NCI-H2107 treated with DMSO at 0.1 percent for 48 hours (cell line): ENCODE results near the gene MTHFD2L.
A peak's percentile ranks its signal among the peaks of the same experiment; 100 is the strongest.
"Not testable (repeated sequence)": the region's sequence is repeated elsewhere in the genome, so short reads cannot be mapped to it uniquely, and the experiment has no call there.

ENCODE experiments used
- DNase-seq: peaks from one replicate; lab custom pipeline; 2025; ENCODE audit not compliant: unreplicated experiment; lab: John Stamatoyannopoulos, UW

The MTHFD2L gene

DNA sequence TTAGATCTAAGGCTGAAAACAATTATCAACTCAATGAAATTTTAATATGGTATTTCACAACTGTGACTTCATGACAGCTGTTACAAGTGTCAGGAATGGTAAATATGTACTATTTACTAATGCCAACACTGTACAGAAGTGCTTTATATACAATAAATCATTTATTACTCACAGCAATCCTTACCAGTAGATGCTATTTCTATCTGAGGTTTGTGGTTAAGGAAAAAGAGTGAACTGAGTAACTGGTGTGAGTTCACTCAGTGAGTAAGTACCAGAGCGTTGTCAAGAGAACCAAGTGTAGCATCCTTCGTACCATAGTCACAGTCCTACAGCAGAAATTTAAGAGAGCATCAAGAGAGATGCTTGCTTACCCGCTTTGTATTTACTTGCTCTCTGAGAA, 23.3 kb downstream of the MTHFD2L start:
- no peak for DNase-seq

DNA sequence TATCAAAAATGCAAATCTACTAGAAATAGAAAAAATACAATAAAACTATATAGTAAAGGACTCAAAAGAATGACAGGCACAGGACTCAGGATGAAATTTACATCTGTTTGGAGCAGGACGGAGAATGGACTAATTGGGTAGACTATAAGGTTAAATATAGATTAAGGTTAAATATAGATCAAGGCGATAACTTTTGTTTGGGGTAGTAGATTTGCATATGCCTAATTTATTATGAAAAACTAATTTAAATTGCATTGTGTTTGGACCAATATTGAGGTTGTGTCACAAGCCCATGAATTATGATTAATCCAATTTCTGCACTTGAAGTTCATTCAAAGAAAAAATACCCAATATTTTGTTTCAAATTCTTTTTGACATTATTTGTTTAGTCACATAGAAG, 31.0 kb downstream of the MTHFD2L start:
- DNase-seq = no peak

DNA sequence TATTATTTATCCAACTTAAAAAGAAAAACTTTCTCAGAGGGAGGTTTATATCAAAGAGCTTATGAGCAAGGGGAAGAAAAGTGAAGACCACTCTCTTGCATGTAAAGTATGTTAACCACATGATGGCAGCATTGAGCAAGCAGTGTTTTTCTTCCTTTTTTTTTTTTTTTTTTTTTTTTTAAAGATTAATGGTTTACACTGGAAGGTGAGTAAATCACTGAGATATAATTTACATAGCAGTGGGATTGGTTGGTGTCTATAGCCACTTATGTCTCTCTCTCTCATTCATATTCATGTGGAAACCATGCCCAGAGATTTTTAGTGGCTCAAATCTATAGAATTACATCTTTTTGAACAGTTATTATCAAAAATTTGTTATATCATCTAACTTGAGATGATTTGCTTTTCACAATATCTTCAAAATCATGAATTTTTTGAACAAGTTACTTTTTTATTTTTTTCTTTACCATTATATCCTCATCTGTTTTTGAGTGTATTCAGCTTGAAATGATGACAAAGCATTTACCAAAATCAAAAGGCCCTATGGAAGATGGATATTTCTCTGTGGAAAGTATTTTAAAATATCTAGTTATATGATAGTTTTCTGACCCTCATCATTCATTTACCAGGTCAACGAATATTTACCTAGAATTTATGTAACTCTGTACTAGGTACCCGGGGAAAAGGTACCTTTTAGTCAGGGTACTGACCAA, 31.6 kb downstream of the MTHFD2L start:
- peak; percentile 7 for DNase-seq

DNA sequence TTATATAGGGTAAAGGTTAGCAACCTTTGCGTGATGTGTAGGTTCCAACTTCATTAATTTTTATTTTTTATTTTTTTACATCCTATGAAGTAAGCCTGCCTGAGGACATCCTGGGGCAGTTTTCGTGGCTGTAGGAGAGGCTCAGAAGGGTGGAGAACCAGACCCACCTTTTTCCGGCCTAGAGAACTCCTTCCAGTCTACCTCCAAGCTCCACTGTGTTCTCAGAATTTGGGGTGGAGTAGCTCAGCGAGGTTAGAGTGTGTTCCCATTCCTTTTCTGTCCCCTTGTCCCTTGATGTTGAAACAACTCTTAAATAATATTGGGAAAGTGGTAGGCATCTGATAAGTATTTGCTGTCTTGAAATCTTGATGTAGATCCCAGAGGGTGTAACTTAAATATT, 32.4 kb downstream of the MTHFD2L start:
- DNase-seq = no peak

DNA sequence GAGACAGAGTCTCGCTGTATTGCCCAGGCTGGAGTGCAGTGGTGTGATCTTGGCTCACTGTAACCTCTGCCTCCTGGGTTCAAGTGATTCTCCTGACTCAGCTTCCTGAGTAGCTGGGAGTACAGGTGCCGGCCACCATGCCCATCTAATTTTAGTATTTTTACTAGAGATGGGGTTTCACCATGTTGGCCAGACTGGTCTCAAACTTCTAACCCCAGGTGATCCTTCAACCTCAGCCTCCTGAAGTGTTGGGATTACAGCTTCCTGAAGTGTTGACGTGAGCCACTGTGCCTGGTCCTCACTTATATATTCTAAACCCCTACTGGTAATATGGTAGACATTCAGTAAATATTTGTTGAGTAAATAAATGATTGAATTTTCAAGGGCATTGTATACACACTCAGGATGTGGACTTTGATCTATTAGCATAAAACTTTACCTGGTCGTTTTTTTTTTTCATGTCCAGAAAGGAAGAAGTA, 33.0 kb downstream of the MTHFD2L start:
- no peak for DNase-seq

DNA sequence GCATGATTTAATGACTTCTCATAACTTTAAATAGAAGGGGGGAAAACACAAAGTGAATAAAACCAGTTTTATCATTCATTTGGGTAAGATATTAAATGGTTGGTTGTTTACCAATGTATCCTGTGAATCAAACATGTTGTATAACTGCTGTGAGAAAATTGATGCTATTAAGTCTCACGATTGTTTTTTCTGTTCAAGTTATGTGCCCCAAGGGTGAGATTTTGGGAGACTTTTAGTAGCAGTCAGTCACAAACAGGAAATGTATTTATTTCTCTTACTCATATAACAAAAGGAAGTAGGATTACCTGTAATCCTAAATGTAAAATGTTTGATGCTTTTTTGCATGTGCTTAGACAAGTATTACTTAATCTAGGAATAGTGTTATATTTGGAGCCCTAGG, 39.2 kb downstream of the MTHFD2L start:
- DNase-seq = no peak

DNA sequence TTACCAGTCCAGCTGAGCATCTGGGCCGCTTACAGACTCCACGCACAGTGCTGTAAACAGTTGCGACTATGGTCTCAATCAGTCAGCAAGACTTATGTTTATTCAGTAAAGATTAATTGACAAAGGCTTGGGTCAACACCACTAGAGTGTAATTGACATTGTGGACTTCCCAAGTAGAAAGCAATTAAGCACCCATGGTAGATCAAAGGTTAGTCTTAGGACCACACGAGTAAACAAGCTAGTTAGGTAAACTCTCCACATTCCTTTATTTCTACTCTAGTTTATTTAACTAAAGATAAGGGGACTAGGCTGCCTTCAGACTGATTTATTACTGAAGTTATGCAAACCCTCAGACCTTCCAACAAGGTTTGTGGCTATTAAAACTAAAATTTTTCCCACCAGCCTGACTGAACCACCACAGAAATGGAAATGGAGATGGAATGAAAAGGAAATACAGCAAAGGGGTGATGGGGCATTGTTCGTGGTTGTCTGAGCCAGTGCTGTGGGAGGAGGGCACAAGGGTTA, 44.2 kb downstream of the MTHFD2L start:
- DNase-seq = no peak

DNA sequence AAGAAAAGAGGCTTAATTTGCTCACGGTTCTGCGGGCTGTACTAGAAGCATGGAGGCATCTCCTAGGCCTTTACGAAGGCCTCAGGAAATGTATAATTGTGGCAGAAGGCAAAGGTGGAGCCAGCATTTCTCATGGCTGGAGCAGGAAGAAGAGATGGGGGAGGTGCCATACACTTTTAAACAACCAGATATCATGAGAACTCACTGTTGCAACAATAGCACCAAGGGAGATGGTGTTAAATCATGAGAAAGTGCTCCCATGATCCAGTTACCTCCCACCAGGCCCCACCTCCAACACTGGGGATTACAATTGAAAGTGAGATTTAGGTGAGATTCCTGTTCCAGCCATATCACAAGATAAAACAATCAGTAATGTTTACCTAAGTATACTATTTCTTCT, 45.5 kb downstream of the MTHFD2L start:
- DNase-seq = no peak

DNA sequence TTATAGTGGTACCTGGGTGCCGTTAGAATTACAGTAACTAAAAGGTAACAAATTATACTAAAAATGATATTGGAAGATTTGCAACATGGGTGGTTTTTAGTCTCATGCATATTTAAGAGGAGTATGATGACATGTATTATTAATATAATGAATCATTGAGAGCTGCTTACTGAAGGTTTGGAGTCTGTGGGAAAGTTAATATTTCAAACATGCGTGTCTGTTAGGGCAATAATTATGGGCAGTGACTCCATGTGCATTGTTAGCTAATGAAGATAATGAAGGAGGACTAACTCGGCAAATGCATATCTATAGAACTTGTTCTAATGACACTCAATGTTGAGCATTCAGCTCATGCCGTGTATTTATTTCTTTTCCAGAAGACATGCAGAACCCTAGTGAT, 47.1 kb downstream of the MTHFD2L start:
- no peak for DNase-seq

DNA sequence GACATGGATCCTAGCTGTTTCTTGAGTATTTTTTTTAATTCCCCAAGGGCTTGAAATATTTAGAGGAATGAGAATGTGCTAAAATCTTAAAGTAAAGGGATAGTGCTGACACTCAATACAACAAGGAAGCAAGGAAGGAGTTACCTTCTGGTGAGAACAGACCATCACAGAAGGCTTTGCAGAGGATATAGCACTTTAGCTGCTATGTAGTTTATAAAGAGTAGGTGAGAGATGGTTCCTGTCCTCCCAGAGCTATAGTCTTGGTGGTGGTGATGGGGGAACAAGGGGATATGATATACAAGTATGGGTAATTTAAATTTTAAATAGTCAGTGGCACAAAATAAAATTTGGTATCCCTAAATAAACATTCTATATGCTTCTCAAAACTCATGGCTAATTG, 47.6 kb downstream of the MTHFD2L start:
- no peak for DNase-seq

DNA sequence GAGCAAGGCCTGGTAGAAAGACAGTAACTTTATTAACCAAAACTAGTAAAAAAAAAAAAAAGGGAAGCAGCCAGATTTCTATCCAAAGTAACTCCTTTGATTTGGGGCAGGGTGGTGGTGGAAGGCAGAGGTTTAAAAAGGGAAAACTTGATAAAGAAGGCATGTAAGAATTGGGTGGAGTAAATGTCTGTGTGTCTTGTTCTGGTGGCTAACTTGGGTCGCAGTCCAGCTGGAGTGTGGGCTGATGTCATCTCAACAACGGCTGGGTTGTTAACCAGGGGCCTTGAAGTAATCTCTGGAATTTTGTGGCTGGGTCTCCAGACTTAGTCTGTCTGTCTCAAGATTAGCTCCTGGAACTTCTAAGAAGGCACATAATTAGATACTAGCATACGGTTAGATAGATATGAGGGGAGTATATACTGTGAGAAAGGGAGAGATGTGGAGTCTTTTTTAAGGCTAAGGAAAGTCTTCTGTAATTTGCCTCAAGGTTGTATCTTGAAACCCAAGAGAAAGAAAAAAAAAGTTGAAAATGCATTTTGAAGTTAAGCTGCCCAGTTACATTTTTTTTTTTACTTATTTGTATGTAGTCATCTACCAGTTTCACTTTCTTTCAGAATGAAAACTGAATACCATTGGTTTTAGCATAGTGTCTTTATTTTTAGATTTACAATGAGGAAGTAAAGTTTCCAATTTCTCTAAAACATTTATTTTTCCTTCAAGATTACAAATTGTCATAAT, 48.3 kb downstream of the MTHFD2L start:
- DNase-seq = no peak

DNA sequence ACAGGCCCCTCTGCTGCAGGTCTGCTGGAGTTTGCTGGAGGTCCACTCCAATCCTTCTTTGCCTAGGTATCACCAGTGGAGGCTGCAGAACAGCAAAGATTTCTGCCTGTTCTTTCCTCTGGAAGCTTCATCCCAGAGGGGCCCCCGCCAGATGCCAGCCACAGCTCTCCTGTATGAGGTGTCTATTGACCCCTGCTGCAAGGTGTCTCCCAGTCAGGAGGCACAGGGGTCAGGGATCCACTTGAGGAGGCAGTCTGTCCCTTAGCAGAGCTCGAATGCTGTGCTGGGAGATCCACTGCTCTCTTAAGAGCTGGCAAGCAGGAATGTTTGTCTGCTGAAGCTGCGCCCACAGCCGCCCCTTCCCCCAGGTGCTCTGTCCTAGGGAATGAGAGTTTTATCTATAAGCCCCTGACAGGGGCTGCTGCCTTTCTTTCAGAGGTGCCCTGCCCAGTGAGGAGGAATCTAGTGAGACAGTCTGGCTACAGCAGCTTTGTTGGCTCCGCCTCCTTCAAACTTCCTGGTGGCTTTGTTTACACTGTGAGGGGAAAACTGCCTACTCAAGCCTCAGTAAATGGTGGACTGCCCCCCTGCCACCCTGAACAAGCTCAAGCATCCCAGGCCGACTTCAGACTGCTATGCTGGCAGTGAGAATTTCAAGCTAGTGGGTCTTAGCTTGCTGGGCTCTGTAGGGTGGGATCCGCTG, 56.7 kb downstream of the MTHFD2L start:
- not testable (repeated sequence) for DNase-seq

DNA sequence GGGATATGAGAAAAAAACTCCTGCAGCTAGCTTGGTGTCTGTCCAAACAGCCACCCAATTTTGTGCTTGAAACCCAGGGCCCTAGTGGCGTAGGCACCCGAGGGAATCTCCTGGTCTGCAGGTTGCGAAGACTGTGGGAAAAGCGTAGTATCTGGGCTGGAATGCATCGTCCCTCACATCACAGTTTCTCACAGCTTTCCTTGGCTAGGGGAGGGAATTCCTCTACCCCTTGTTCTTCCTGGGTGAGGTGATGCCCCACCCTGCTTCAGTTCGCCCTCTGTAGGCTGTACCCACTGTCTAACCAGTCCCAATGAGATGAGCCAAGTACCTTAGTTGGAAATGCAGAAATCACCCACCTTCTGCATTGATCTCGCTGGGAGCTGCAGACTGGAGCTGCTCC, 57.3 kb downstream of the MTHFD2L start:
- DNase-seq = not testable (repeated sequence)

DNA sequence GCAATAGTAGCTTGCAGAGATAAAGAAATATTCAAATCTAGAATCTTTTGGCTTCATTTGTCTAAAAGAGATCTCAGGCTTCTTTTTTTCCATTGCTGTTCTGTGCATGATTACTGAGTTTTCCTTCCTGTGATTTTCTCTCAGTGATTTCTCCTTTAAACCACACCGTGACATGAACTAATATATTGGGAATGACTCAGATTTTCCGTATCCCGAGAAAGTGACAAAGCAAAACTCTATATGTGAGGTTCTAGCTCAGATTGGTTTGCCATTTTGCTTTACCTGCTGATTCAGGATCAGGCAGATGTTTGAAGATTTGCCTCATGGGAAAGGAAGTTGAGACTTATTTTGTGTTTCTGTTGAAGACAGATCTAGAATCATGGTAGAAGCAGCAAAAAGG, 59.4 kb downstream of the MTHFD2L start:
- DNase-seq = no peak

DNA sequence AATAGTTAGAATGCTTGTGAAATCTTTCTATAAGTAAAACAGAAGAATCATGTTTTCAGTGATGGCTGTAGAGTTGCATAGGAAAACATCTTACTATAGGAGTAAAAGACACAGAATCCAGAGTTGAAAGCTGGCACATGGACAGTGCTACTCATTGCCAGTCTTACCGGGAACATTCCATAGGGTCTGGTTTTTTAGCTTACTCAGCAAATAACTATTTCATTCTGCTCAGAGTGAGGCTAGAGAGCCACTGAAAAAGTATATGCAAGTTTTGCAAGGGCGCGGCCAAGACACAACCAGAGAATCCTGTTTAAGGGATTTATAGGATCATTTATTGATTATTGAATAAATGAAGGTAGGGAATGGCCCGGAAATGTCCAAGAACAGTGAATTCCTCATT, 60.3 kb downstream of the MTHFD2L start:
- no peak for DNase-seq

DNA sequence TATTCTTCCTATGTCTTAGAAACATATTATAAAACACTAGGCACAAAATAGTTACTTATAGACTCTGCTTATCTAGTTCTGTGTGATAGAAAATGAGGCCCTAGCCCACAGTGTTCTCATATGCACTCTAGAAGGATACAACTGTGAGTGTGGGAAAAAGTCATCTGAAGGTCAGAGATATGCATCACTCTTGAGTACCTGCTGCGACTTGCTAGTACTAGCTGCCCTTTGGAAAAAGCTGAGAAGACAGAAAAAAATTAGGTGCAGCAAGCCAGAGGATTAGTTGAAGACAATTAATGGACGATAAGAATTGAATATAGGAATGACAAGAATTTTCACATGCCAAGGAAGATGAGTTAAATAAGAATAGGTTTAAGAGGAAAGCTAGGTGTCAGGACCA, 61.3 kb downstream of the MTHFD2L start:
- DNase-seq = no peak

DNA sequence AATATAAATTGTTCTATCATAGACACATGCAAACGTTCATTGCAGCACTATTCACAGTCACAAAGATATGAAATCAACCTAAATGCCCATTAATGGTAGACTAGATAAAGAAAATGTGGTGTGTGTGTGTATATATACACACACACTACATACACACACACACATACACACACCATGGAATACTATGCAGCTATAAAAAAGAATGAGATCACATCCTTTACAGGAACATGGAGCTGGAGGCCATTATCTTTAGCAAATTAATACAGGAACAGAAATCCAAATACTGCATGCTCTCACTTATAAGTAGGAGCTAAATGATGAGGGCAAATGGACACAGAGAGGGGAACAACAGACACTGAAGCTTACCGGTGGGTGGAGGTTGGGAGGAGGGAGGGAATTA, 65.2 kb downstream of the MTHFD2L start:
- no peak for DNase-seq

DNA sequence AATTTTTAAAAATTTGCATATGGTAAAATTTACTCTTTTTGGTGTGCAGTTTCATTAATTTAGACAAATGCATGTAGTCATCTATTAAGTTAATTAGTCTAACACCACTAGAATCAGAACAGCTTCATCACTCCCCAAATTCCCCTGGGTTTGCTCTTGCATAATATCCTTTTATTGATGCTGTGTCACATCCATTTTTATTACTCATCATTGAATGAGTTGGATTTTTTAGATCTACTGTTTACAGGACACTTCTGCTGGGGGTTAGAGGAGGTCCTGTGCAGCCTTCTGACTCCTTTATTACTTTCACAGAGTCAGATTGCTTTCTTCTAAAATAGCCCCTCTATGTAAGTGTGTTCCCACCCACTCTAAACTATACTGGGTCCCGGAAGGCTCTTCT, 65.9 kb downstream of the MTHFD2L start:
- DNase-seq = no peak

DNA sequence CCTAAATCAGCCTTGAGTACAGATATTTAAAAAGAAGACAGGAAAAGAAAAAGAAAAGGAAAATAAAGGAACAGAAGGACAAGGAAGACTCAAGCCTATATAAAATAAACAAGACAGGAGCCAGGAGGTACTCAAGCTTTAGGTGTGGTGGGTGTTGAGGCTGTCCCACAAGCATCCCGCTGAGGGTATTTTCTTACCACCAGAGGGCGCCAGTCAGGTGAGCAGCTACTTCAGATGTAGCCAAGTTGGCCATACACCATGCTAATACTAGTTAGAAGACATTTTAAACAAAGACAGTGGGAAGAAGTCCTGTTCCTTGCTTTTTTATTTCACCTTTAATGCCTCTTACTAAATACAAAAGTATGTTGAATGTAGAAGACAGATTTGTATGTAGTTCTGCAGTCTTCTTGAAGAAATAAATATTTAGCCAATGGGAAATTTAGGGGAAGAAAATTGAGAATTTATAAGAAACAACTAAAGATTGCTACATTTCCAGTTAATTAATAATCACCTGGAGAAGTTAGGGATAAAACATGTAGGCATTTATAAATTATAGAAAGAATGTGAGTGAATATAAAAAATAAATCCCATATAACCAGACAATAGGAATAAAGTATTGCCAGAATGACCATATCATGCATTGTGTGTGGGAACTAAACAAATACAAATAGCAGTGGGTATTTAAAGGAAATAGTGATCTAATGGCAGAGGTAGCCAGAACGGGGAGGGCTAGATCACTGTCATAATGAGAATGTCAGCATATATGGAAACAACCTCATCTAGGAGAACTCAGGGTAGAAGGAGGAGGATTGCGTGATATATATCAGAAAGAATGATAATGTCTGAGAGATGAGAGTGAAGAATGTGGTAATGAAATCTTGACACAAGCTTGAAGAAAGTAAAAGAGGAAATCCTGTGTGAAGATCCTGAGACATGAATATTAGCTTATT, 71.0 kb downstream of the MTHFD2L start:
- peak; percentile 3 for DNase-seq

DNA sequence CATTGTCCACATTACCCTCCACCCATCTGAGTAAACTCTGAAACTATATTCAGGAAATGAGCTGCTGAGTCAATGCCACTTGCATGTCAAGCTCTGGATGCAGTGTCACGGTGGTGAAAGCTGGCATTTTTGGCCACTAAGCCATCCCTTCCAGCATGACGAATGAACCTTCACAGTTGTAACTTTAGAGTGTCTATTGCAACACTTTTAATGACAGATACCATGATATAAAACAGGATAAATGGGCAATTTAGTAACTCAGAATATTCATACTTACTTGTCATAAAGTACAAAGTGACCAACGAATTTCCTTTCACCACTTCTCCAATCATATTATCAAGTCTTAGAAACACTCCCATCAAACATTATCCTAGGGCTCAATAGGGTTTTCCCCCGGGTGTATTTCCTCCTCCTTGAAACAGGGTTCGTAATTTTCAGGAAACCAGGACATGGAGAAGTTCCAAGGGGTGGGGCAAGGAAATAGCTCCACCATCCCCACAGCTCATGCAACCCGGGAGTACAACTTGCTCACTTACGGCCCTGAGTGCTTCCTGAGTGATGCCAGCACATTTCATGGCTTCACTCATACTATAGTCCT, 73.1 kb downstream of the MTHFD2L start:
- no peak for DNase-seq
